Stomach (tissue), 19 donors: ENCODE data around the gene YOD1. TPM values are rescaled to one million over a fixed set of nuclear protein-coding genes. Genes with fewer than 3 reads are reported as not detected.

Source experiments
- DNase-seq, 2 donors: peaks; one replicate each; pipeline versions ENCODE4 v3.0.0 to v3.0.0-alpha.2; 2013 to 2019
- H3K27ac ChIP-seq, 5 donors: fragments of 200-600 bp in 4 of 5; sonication (generic) in 4 of 5; one replicate each; pipeline ENCODE4 v1.5.1; 2013 to 2019; ENCODE audit warnings: mild to moderate bottlenecking in 1 of 5, moderate library complexity in 1 of 5
- H3K27me3 ChIP-seq, 3 donors: fragments of 200-600 bp; sonication (generic); one replicate each; pipeline ENCODE4 v1.5.1; 2017 to 2019; ENCODE audit warnings: mixed run types in 1 of 3
- H3K36me3 ChIP-seq, 4 donors: fragments of 200-600 bp; sonication (generic); 1 replicate in 3 of 4; 2 replicates in 1 of 4; pipeline ENCODE4 v1.5.1; 2016 to 2019
- H3K4me1 ChIP-seq, 4 donors: fragments of 200-600 bp; sonication (generic); one replicate each; pipeline ENCODE4 v1.5.1; 2016 to 2019
- H3K4me3 ChIP-seq, 4 donors: fragments of 200-600 bp; sonication (generic) in 3 of 4; one replicate each; pipeline ENCODE4 v1.5.1; 2016 to 2019; ENCODE audit warnings: mild to moderate bottlenecking in 1 of 4
- H3K9me3 ChIP-seq, 4 donors: fragments of 200-600 bp; sonication (generic); one replicate each; pipeline ENCODE4 v1.5.1; 2016 to 2019
- EP300 ChIP-seq: sonication (generic); formaldehyde crosslinking; IDR thresholded peaks from one replicate; pipeline ENCODE4 v1.6.1; 2017; ENCODE audit warnings: antibody characterized with exemption
- POLR2A ChIP-seq, 4 donors: fragments of 450-650 bp; IDR thresholded peaks; one replicate each; pipeline ENCODE4 v1.6.1; 2016; ENCODE audit warnings: antibody characterized with exemption in 4 of 4, control low read depth in 2 of 4, mild to moderate bottlenecking in 1 of 4, moderate library complexity in 1 of 4
- POLR2AphosphoS5 ChIP-seq, 3 donors: sonication (generic); formaldehyde crosslinking; IDR thresholded peaks; one replicate each; pipeline ENCODE4 v1.6.1; 2016; ENCODE audit warnings: antibody characterized with exemption in 3 of 3
- WGBS, 5 donors: extraction: QIAGEN DNeasy Blood & Tissue Kit in 3 of 5; methylation state at CpG; one replicate each; pipeline versions ENCODE4 v1.1.5 to v1.1.7; 2013 to 2018; 5-methylcytosine and 5-hydroxymethylcytosine counted together
- intact Hi-C: fragments of 100-400 bp; cut with DNase I; formaldehyde crosslinking; loops from one replicate; pipeline ENCODE4 v1.15.1; 2023; ENCODE audit warnings: low total_unique reads
- long read RNA-seq, 10 donors: transcript quantifications; one replicate each; lab custom pipeline, GENCODE V29; 2026
- polyA plus RNA-seq, 3 donors: library from polyadenylated mRNA; stranded (reverse); fragments of 200-250 nt; gene quantifications; one replicate each; pipeline ENCODE4 v1.2.3, GENCODE V29; 2013
- total RNA-seq, 5 donors: library from RNA; depleted of rRNA; stranded (reverse); fragments of >200 nt; gene quantifications; one replicate each; pipeline versions ENCODE4 v1.1.0 to v1.2.3, GENCODE V29; 2014 to 2016
- TF ChIP-seq, protein P1 (sequence below), 7 experiments: fragments of 450-650 bp in 4 of 7; fragments of 200-600 bp in 3 of 7; sonication (generic) in 3 of 7; IDR thresholded peaks; one replicate each; pipeline ENCODE4 v1.5.1; 2016 to 2019; ENCODE audit warnings: antibody characterized with exemption in 7 of 7, control low read depth in 2 of 7, mild to moderate bottlenecking in 1 of 7
- donor health status: healthy with polysubstance abuse.
- donor health status: Bipolar disorder and iron deficiency.
- donor health status: healthy.

The YOD1 gene
- 10 to 100 TPM in 2 of 5 donors, 1 to 10 TPM in 3; 2.3 to 47.9 (median 9.4) TPM for total RNA-seq
- 1 to 10 TPM; 1.5 to 3.2 (median 1.5) TPM for polyA plus RNA-seq
- long read RNA-seq, donor 1, full-length matches to known transcripts = 3 of 3 reads
- long read RNA-seq, donor 1, partial matches to known transcripts = 0 of 3 reads
- long read RNA-seq, donor 1, other reads (novel, unspliced or antisense) = 0 of 3 reads
- long read RNA-seq, donor 2, full-length matches to known transcripts = 1 of 1 reads
- long read RNA-seq, donor 2, partial matches to known transcripts = 0 of 1 reads
- long read RNA-seq, donor 2, other reads (novel, unspliced or antisense) = 0 of 1 reads
- long read RNA-seq, donor 3, full-length matches to known transcripts = 2 of 2 reads
- long read RNA-seq, donor 3, partial matches to known transcripts = 0 of 2 reads
- long read RNA-seq, donor 3, other reads (novel, unspliced or antisense) = 0 of 2 reads
- long read RNA-seq, donor 4 = 0 reads
- long read RNA-seq, donor 5, full-length matches to known transcripts = 4 of 4 reads
- long read RNA-seq, donor 5, partial matches to known transcripts = 0 of 4 reads
- long read RNA-seq, donor 5, other reads (novel, unspliced or antisense) = 0 of 4 reads
- long read RNA-seq, donor 6 = 0 reads
- long read RNA-seq, donor 7, full-length matches to known transcripts = 2 of 2 reads
- long read RNA-seq, donor 7, partial matches to known transcripts = 0 of 2 reads
- long read RNA-seq, donor 7, other reads (novel, unspliced or antisense) = 0 of 2 reads
- long read RNA-seq, donor 8 = 0 reads
- long read RNA-seq, donor 9, full-length matches to known transcripts = 7 of 7 reads
- long read RNA-seq, donor 9, partial matches to known transcripts = 0 of 7 reads
- long read RNA-seq, donor 9, other reads (novel, unspliced or antisense) = 0 of 7 reads
- long read RNA-seq, donor 10, full-length matches to known transcripts = 1 of 1 reads
- long read RNA-seq, donor 10, partial matches to known transcripts = 0 of 1 reads
- long read RNA-seq, donor 10, other reads (novel, unspliced or antisense) = 0 of 1 reads

GRCh38 chr1:207051191-207051943 is at the start of gene YOD1:
TSS of gene YOD1 (minus strand) at chr1:207051208. CDS start at chr1:207051030, 178 bp downstream.
- Histone ChIP-seq H3K27me3 (no peaks in the 10 kb centered on the region), H3K27ac (peak within 1 kb of the TSS; percentile 91 to 97 (median 96)), H3K4me3 (peak within 1 kb of the TSS; percentile 77 to 91 (median 82)), H3K9me3 (no peaks in the 10 kb centered on the region), H3K36me3 (peaks cover 13 to 21% (median 21%) of the 10 kb centered on the region in 4 donors), H3K4me1 (peaks cover 35 to 84% (median 58%) of the 10 kb centered on the region in 4 donors)
- WGBS, 5 donors = 19 to 35% (median 29%) methylated on average over 15 of the region's 15 CpGs
- intact Hi-C loops = no loop called here
- TF ChIP-seq POLR2A (IDR thresholded peaks at IDR 0.05) = no peak
- TF ChIP-seq, protein P1, sequence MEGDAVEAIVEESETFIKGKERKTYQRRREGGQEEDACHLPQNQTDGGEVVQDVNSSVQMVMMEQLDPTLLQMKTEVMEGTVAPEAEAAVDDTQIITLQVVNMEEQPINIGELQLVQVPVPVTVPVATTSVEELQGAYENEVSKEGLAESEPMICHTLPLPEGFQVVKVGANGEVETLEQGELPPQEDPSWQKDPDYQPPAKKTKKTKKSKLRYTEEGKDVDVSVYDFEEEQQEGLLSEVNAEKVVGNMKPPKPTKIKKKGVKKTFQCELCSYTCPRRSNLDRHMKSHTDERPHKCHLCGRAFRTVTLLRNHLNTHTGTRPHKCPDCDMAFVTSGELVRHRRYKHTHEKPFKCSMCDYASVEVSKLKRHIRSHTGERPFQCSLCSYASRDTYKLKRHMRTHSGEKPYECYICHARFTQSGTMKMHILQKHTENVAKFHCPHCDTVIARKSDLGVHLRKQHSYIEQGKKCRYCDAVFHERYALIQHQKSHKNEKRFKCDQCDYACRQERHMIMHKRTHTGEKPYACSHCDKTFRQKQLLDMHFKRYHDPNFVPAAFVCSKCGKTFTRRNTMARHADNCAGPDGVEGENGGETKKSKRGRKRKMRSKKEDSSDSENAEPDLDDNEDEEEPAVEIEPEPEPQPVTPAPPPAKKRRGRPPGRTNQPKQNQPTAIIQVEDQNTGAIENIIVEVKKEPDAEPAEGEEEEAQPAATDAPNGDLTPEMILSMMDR (IDR thresholded peaks at IDR 0.05) = no peak
- TF ChIP-seq EP300 = no peak
- peak in 2 of 3 donors; percentile 51 to 55 for TF ChIP-seq POLR2AphosphoS5 (IDR thresholded peaks at IDR 0.05)
- DNase-seq = peak in 1 of 2 donors; percentile 56

DNA sequence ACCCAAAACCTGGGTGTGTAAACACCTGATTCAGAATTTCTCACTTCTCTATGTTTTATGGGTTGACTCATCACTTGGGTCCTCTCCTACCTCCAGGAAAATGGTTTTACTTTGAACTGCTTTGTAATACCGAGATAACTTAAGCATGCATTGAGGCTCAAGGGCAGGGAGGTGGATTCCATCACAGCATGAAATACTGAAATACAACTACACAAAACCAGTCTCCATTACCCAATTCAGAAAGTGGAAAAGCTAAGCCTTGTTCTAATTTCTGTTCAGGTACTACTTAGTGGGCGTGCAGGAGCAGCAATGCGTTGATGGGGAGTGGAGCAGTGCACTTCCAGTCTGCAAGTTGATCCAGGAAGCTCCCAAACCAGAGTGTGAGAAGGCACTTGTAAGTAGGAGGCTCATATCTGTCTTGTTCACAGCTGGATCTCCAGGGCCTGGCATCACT is 46.9 kb upstream of the YOD1 start:
- 83 to 90% (median 85%) methylated on average over 3 of the region's 3 CpGs for WGBS, 5 donors
- Histone ChIP-seq H3K4me1 (no peaks in the 10 kb centered on the region), H3K4me3 (no peak overlapping the region), H3K27ac (no peak overlapping the region), H3K27me3 (no peaks in the 10 kb centered on the region), H3K9me3 (no peaks in the 10 kb centered on the region), H3K36me3 (peaks cover 0 to 4% (median 0%) of the 10 kb centered on the region in 4 donors)
- intact Hi-C loops = no loop called here
- DNase-seq = no peak
- no peak for TF ChIP-seq POLR2AphosphoS5 (IDR thresholded peaks at IDR 0.05)
- no peak for TF ChIP-seq EP300
- no peak for TF ChIP-seq POLR2A (IDR thresholded peaks at IDR 0.05)
- TF ChIP-seq, protein P1 (IDR thresholded peaks at IDR 0.05) = no peak

DNA sequence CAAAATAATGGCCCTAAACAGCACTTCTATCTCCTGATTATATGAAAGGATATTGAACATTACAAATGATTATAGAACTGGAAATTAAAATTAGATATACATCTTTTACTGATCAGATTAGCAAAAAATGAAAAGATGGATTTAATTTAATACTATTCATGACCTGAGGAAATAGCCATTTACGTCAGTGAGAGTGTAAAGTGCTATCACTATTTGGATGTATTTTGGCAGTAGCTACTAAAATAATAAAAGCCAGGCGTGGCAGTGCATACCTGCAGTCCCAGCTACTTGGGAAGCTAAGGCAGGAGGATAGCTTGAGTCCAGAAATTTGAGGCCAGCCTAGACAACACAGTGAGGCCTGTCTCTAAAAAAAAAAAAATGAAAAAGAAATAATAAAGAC is 42.9 kb upstream of the YOD1 start:
- DNase-seq = no peak
- H3K9me3 ChIP-seq = no peaks in the 10 kb centered on the region
- no peaks in the 10 kb centered on the region for H3K27me3 ChIP-seq
- intact Hi-C loops = no loop called here
- H3K36me3 ChIP-seq = peaks cover 0 to 4% (median 0%) of the 10 kb centered on the region in 4 donors
- H3K27ac ChIP-seq = no peak overlapping the region
- TF ChIP-seq, protein P1 (IDR thresholded peaks at IDR 0.05) = no peak
- TF ChIP-seq POLR2A (IDR thresholded peaks at IDR 0.05) (no peak), POLR2AphosphoS5 (IDR thresholded peaks at IDR 0.05) (no peak), EP300 (no peak)
- H3K4me3 ChIP-seq = no peak overlapping the region
- 24 to 46% (median 36%) methylated on average over 2 of the region's 2 CpGs for WGBS, 5 donors
- H3K4me1 ChIP-seq = peaks cover 3 to 8% (median 4%) of the 10 kb centered on the region in 4 donors
